GM23338 (cell line): Measurements from ENCODE around the gene TSPAN12. TPM values are rescaled to one million over a fixed set of nuclear protein-coding genes. Genes with fewer than 3 reads are reported as not detected.

Experiments used
- ATAC-seq: fragments of 200-7000 bp; cut with Tn5 transposase; 3 replicates; pipeline ENCODE4 v1.9.1; 2020
- DNase-seq: peaks from one replicate; pipeline ENCODE4 v3.0.0-alpha.2; 2015; ENCODE audit warnings: low spot score
- H2AFZ ChIP-seq: fragments of 200-600 bp; sonication (generic); 2 replicates; pipeline ENCODE4 v1.8.0; 2016; ENCODE audit warnings: antibody characterized with exemption, mild to moderate bottlenecking, moderate library complexity
- H3F3A ChIP-seq: fragments of 200-600 bp; sonication (generic); replicated peaks from 2 replicates; pipeline ENCODE4 v1.8.0; 2017; ENCODE audit warnings: antibody characterized with exemption, mixed run types, low read depth
- H3K27ac ChIP-seq: fragments of 200-600 bp; sonication (generic); 2 replicates; pipeline ENCODE4 v1.6.1; 2016; ENCODE audit warnings: low read depth
- H3K27me3 ChIP-seq: fragments of 200-600 bp; sonication (generic); 2 replicates; pipeline ENCODE4 v1.8.0; 2016; ENCODE audit warnings: mild to moderate bottlenecking, mixed run types, moderate library complexity; ENCODE audit not compliant: insufficient read depth
- H3K36me3 ChIP-seq: fragments of 200-600 bp; sonication (generic); 2 replicates; pipeline ENCODE4 v1.8.0; 2016; ENCODE audit warnings: mild to moderate bottlenecking; ENCODE audit not compliant: insufficient read depth
- H3K4me1 ChIP-seq: fragments of 200-600 bp; sonication (generic); 2 replicates; pipeline ENCODE4 v1.8.0; 2016; ENCODE audit warnings: mild to moderate bottlenecking, moderate library complexity; ENCODE audit not compliant: insufficient read depth
- H3K4me2 ChIP-seq: fragments of 200-600 bp; sonication (generic); 2 replicates; pipeline ENCODE4 v1.7.1; 2017; ENCODE audit warnings: mixed run types
- H3K4me3 ChIP-seq: fragments of 200-600 bp; sonication (generic); 2 replicates; pipeline ENCODE4 v1.6.1; 2016; ENCODE audit warnings: mixed run types
- H3K79me2 ChIP-seq: fragments of 200-600 bp; sonication (generic); replicated peaks from 2 replicates; pipeline ENCODE4 v1.8.0; 2017; ENCODE audit warnings: mild to moderate bottlenecking; ENCODE audit not compliant: insufficient read depth
- H3K9me2 ChIP-seq: fragments of 200-600 bp; sonication (generic); 2 replicates; pipeline ENCODE4 v1.8.0; 2017; ENCODE audit not compliant: insufficient read depth
- H4K20me1 ChIP-seq: fragments of 200-600 bp; sonication (generic); replicated peaks from 2 replicates; pipeline ENCODE4 v1.8.0; 2017; ENCODE audit warnings: mild to moderate bottlenecking; ENCODE audit not compliant: insufficient read depth
- H3K27ac Mint-ChIP-seq: 2 replicates; pipeline ENCODE4 v1.8.0; 2020; ENCODE audit warnings: inconsistent platforms, mild to moderate bottlenecking, moderate library complexity, mixed read lengths
- H3K27me3 Mint-ChIP-seq: 3 replicates; pipeline ENCODE4 v1.8.0; 2022; ENCODE audit warnings: low read depth, mild to moderate bottlenecking, moderate library complexity, mixed read lengths, inconsistent platforms; ENCODE audit not compliant: insufficient read depth, poor library complexity
- H3K36me3 Mint-ChIP-seq: 3 replicates; pipeline ENCODE4 v1.8.0; 2021; ENCODE audit warnings: low read depth, mild to moderate bottlenecking, inconsistent platforms, moderate library complexity, mixed read lengths
- H3K4me1 Mint-ChIP-seq: 3 replicates; pipeline ENCODE4 v1.8.0; 2020; ENCODE audit warnings: mild to moderate bottlenecking, inconsistent platforms, mixed read lengths
- H3K4me3 Mint-ChIP-seq: 3 replicates; pipeline ENCODE4 v1.8.0; 2021; ENCODE audit warnings: moderate library complexity, mild to moderate bottlenecking, inconsistent platforms, mixed read lengths
- H3K9me3 Mint-ChIP-seq: 3 replicates; pipeline ENCODE4 v1.8.0; 2020; ENCODE audit warnings: moderate library complexity, mild to moderate bottlenecking, inconsistent platforms, mixed read lengths
- CTCF ChIP-seq, 2 experiments: fragments of 200-600 bp in 1 of 2; sonication (generic) in 1 of 2; conservative IDR thresholded peaks; 2 replicates each; pipeline versions ENCODE4 v1.5.1 to v1.6.1; 2016 to 2017; ENCODE audit warnings: antibody characterized with exemption in 2 of 2, low read depth in 2 of 2, mild to moderate bottlenecking in 2 of 2, moderate library complexity in 1 of 2
- ETS1 ChIP-seq: IDR thresholded peaks from 2 replicates; pipeline ENCODE4 v1.6.1; 2016; ENCODE audit warnings: antibody characterized with exemption
- EZH2phosphoT487 ChIP-seq: fragments of 200-600 bp; sonication (generic); IDR thresholded peaks from one replicate; pipeline ENCODE4 v1.8.1; 2018; ENCODE audit warnings: antibody characterized with exemption; ENCODE audit not compliant: unreplicated experiment
- JUNB ChIP-seq: IDR thresholded peaks from one replicate; pipeline ENCODE4 v1.6.1; 2016; ENCODE audit warnings: antibody characterized with exemption; ENCODE audit not compliant: unreplicated experiment
- POLR2AphosphoS5 ChIP-seq: IDR thresholded peaks from 2 replicates; pipeline ENCODE4 v1.6.1; 2016; ENCODE audit warnings: antibody characterized with exemption, low read depth
- STAT1 ChIP-seq: IDR thresholded peaks from one replicate; pipeline ENCODE4 v1.6.1; 2016; ENCODE audit warnings: antibody characterized with exemption; ENCODE audit not compliant: unreplicated experiment
- ZNF114 ChIP-seq: fragments of 250-450 bp; sonication (Bioruptor Pico); IDR thresholded peaks from 2 replicates; pipeline ENCODE4 v1.5.0; 2020; ENCODE audit warnings: mild to moderate bottlenecking, moderate library complexity
- ZNF331 ChIP-seq: fragments of 250-450 bp; sonication (Bioruptor Pico); IDR thresholded peaks from 2 replicates; pipeline ENCODE4 v1.5.0; 2020; ENCODE audit warnings: low read depth, mild to moderate bottlenecking, moderate library complexity
- polyA plus RNA-seq: library from polyadenylated mRNA; unstranded; fragments of >200 nt; fragmentation: Nextera tagmentation; extraction: Ambion mirVana; gene quantifications from 2 replicates; pipeline ENCODE4 v1.2.1, GENCODE V29; 2016
- total RNA-seq: library from RNA; depleted of rRNA; stranded (reverse); fragments of >200 nt; shearing (Covaris generic); gene quantifications from 2 replicates; pipeline ENCODE4 v1.2.3, GENCODE V29; 2014
- TF ChIP-seq, protein P1 (sequence below): IDR thresholded peaks from one replicate; pipeline ENCODE4 v1.6.1; 2018; ENCODE audit warnings: antibody characterized with exemption; ENCODE audit not compliant: unreplicated experiment
- TF ChIP-seq, protein P2 (sequence below): fragments of 250-450 bp; sonication (Bioruptor Pico); IDR thresholded peaks from 2 replicates; pipeline ENCODE4 v1.5.0; 2020; ENCODE audit warnings: mild to moderate bottlenecking, moderate library complexity

The TSPAN12 gene
- total and polyA plus RNA-seq, 2 experiments from 2014 or later: 9.7 to 11.7 TPM

DNA sequence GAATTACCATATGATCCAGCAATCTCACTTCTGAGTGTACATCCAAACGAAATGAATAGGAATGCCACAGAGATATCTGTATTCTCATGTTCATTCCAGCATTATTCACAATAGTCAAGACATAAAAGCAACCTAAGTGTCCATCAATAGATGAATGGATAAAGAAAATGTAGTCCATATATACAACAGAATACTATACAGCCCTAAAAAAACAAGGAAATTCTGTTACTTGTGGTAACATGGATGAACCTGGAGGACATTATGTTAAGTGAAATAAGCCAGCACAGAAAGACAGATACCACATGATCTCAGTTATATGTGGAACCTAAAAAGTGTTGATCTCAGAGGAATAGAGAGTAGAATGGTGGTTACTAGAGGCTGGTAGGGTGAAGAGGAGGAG lies 26.7 kb downstream of the TSPAN12 start (continued):
- TF ChIP-seq CTCF (conservative IDR thresholded peaks at IDR 0.05; ENCODE audit: low read depth in 2 of 2) (no peak), POLR2AphosphoS5 (no peak)

DNA sequence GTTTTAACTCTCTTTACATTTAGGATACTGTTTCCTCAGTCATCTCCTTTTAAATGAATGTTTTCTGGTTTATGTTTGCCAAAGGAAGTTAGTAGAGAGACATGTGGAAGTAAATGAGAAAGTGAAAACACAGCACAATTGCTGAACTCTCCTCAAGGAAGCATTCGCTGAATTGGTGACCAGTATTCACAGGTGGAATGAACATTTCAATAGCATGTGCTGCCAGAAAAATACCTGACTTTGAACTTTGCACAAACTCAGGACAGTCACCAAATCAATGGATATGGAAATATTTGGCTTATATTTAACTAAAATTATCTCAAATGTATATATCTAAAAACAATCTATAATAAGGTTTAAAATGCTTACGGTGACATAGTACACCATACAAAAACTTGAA lies 28.5 kb downstream of the TSPAN12 start:
- Histone ChIP-seq H4K20me1 (no peaks in the 10 kb centered on the region), H3K27me3 (no peaks in the 10 kb centered on the region), H3K27ac (no peak overlapping the region), H3K4me2 (peak overlapping the region; percentile 2; the same call in 1 of the 2 replicates), H3F3A (no peaks in the 10 kb centered on the region), H3K36me3 (no peaks in the 10 kb centered on the region), H3K79me2 (no peaks in the 10 kb centered on the region), H3K9me2 (no peaks in the 10 kb centered on the region), H3K4me1 (peaks cover 42% of the 10 kb centered on the region), H3K4me3 (no peak overlapping the region), H2AFZ (no peak overlapping the region)
- Mint-ChIP-seq H3K4me3 (no peak overlapping the region), H3K27ac (no peak overlapping the region; the same call in 1 of the 2 replicates), H3K27me3 (no peaks in the 10 kb centered on the region), H3K36me3 (peaks cover 19% of the 10 kb centered on the region), H3K4me1 (peaks cover 30% of the 10 kb centered on the region), H3K9me3 (peaks cover 8% of the 10 kb centered on the region; the same call in 2 of the 3 replicates)
- no peak for DNase-seq
- no peak for ATAC-seq
- TF ChIP-seq, protein P1, sequence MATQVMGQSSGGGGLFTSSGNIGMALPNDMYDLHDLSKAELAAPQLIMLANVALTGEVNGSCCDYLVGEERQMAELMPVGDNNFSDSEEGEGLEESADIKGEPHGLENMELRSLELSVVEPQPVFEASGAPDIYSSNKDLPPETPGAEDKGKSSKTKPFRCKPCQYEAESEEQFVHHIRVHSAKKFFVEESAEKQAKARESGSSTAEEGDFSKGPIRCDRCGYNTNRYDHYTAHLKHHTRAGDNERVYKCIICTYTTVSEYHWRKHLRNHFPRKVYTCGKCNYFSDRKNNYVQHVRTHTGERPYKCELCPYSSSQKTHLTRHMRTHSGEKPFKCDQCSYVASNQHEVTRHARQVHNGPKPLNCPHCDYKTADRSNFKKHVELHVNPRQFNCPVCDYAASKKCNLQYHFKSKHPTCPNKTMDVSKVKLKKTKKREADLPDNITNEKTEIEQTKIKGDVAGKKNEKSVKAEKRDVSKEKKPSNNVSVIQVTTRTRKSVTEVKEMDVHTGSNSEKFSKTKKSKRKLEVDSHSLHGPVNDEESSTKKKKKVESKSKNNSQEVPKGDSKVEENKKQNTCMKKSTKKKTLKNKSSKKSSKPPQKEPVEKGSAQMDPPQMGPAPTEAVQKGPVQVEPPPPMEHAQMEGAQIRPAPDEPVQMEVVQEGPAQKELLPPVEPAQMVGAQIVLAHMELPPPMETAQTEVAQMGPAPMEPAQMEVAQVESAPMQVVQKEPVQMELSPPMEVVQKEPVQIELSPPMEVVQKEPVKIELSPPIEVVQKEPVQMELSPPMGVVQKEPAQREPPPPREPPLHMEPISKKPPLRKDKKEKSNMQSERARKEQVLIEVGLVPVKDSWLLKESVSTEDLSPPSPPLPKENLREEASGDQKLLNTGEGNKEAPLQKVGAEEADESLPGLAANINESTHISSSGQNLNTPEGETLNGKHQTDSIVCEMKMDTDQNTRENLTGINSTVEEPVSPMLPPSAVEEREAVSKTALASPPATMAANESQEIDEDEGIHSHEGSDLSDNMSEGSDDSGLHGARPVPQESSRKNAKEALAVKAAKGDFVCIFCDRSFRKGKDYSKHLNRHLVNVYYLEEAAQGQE: no peak
- TF ChIP-seq, protein P2, sequence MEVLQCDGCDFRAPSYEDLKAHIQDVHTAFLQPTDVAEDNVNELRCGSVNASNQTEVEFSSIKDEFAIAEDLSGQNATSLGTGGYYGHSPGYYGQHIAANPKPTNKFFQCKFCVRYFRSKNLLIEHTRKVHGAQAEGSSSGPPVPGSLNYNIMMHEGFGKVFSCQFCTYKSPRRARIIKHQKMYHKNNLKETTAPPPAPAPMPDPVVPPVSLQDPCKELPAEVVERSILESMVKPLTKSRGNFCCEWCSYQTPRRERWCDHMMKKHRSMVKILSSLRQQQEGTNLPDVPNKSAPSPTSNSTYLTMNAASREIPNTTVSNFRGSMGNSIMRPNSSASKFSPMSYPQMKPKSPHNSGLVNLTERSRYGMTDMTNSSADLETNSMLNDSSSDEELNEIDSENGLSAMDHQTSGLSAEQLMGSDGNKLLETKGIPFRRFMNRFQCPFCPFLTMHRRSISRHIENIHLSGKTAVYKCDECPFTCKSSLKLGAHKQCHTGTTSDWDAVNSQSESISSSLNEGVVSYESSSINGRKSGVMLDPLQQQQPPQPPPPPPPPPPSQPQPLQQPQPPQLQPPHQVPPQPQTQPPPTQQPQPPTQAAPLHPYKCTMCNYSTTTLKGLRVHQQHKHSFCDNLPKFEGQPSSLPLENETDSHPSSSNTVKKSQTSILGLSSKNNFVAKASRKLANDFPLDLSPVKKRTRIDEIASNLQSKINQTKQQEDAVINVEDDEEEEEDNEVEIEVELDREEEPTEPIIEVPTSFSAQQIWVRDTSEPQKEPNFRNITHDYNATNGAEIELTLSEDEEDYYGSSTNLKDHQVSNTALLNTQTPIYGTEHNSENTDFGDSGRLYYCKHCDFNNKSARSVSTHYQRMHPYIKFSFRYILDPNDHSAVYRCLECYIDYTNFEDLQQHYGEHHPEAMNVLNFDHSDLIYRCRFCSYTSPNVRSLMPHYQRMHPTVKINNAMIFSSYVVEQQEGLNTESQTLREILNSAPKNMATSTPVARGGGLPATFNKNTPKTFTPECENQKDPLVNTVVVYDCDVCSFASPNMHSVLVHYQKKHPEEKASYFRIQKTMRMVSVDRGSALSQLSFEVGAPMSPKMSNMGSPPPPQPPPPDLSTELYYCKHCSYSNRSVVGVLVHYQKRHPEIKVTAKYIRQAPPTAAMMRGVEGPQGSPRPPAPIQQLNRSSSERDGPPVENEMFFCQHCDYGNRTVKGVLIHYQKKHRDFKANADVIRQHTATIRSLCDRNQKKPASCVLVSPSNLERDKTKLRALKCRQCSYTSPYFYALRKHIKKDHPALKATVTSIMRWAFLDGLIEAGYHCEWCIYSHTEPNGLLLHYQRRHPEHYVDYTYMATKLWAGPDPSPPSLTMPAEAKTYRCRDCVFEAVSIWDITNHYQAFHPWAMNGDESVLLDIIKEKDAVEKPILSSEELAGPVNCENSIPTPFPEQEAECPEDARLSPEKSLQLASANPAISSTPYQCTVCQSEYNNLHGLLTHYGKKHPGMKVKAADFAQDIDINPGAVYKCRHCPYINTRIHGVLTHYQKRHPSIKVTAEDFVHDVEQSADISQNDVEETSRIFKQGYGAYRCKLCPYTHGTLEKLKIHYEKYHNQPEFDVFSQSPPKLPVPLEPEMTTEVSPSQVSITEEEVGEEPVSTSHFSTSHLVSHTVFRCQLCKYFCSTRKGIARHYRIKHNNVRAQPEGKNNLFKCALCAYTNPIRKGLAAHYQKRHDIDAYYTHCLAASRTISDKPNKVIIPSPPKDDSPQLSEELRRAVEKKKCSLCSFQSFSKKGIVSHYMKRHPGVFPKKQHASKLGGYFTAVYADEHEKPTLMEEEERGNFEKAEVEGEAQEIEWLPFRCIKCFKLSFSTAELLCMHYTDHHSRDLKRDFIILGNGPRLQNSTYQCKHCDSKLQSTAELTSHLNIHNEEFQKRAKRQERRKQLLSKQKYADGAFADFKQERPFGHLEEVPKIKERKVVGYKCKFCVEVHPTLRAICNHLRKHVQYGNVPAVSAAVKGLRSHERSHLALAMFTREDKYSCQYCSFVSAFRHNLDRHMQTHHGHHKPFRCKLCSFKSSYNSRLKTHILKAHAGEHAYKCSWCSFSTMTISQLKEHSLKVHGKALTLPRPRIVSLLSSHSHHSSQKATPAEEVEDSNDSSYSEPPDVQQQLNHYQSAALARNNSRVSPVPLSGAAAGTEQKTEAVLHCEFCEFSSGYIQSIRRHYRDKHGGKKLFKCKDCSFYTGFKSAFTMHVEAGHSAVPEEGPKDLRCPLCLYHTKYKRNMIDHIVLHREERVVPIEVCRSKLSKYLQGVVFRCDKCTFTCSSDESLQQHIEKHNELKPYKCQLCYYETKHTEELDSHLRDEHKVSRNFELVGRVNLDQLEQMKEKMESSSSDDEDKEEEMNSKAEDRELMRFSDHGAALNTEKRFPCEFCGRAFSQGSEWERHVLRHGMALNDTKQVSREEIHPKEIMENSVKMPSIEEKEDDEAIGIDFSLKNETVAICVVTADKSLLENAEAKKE: no peak
- TF ChIP-seq EZH2phosphoT487: no peak
- TF ChIP-seq ZNF114: no peak
- TF ChIP-seq STAT1: no peak
- TF ChIP-seq JUNB: no peak
- no peak for TF ChIP-seq ETS1
- no peak for TF ChIP-seq CTCF (conservative IDR thresholded peaks at IDR 0.05; ENCODE audit: low read depth in 2 of 2)
- TF ChIP-seq ZNF331 (CRISPR knock-in tag): no peak
